ENCODE results near the gene GAMT. TPM values are rescaled to one million over a fixed set of nuclear protein-coding genes. Genes with fewer than 3 reads are reported as not detected.
"Not testable (repeated sequence)": the region's sequence is repeated elsewhere in the genome, so short reads cannot be mapped to it uniquely, and the experiment has no call there.

The GAMT gene
- total RNA-seq, 1 donor from 2014 or later = 7.1 TPM

DNA sequence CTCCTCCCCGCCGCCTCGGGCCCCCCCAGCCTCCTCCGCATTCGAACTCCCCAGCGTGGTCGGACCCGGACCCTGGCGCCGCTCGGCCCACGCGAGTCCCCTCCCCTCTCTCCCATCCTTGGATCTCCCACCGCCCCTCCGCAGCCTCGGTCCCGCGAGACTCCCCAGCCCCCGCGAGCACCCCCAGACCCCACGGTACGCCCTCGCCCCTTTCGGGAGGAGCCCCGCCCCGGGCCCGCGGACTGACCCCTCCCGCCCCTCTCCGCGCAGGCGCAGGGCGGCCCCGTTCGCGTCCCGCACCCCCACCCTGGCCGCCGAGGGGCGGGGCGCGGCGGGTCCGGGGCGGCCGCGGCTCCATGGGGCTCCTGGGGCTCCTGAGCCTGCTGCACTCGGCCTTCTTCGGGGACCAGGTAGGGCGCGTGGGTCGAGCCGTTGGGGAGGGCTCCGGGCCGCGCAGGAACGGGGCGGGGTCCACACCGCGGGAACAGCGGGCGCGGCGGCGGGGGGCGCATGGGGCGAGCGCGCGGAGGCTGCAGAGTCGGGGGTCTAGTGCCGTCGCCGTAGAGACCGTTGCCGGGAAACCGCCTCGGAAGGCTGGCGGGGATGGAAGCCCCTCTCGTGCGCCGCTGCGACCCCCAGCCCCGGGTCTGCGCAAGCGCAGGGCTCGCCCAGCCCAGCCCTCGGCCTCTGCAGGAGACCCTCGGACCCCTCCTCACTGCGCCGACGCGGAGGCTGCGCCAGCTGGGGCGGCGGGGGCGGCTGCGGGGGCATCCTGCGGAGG lies 44.8 kb upstream of the GAMT start:
- DNase-seq (no peak), ATAC-seq (peak; percentile 1)
- H3K27ac ChIP-seq = no peak overlapping the region

DNA sequence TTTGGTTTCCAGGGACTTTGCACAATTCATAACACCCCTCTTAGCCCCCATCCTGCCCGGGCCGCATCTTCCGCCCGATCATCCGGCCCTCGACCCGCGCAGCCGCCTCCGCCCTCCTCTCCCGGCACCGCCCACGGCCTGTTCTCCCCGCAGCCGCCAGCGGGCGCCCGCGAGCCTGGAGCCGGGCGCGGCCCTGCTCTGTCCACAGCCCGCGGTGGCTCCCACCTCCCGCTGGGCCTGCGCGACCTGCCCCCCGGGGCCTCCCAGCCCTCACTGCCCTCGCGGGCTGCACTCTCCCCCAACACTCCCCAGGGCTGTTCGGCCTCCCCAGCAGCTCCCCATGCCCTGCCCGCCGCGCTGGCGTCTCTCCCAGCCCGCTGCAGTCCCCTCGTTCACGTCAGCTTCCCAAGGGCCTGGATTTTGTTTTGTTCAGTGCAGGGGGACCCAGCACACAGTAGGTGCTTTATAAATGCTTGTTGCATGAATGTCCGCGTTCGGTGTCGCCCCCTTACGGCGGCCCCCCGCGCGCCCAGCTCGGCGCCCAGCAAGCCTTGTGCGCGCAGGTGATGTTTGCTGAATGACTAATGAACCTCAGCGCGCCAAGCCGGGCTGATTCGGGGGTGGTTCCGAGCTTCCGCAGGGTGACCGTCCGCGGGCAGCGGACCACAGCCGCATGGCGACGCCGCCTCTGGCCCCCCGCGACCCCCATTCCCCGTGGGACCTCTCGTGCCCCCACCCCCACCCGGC lies 44.0 kb upstream of the GAMT start:
- Histone ChIP-seq H3K27me3 (peaks cover 52% of the 10 kb centered on the region), H3K9me3 (no peaks in the 10 kb centered on the region), H3K4me1 (peaks cover 17% of the 10 kb centered on the region), H3K36me3 (peaks cover 25% of the 10 kb centered on the region), H3K27ac (no peak overlapping the region), H3K4me3 (peak overlapping the region; percentile 42)
- intact Hi-C loops (cut with DNase I) = no loop called here
- TF ChIP-seq, protein P1, sequence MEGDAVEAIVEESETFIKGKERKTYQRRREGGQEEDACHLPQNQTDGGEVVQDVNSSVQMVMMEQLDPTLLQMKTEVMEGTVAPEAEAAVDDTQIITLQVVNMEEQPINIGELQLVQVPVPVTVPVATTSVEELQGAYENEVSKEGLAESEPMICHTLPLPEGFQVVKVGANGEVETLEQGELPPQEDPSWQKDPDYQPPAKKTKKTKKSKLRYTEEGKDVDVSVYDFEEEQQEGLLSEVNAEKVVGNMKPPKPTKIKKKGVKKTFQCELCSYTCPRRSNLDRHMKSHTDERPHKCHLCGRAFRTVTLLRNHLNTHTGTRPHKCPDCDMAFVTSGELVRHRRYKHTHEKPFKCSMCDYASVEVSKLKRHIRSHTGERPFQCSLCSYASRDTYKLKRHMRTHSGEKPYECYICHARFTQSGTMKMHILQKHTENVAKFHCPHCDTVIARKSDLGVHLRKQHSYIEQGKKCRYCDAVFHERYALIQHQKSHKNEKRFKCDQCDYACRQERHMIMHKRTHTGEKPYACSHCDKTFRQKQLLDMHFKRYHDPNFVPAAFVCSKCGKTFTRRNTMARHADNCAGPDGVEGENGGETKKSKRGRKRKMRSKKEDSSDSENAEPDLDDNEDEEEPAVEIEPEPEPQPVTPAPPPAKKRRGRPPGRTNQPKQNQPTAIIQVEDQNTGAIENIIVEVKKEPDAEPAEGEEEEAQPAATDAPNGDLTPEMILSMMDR (IDR thresholded peaks at IDR 0.05) = peak; percentile 92
- peak; percentile 89 for DNase-seq
- ATAC-seq = peak; percentile 94

More for the DNA sequence above, 44.8 kb upstream of the GAMT start:
- intact Hi-C loops (cut with DNase I) = no loop called here
- peaks cover 59% of the 10 kb centered on the region for H3K27me3 ChIP-seq
- H3K4me3 ChIP-seq = peak overlapping the region; percentile 42
- TF ChIP-seq, protein P1 (IDR thresholded peaks at IDR 0.05) = no peak
- H3K4me1 ChIP-seq = peaks cover 17% of the 10 kb centered on the region
- no peaks in the 10 kb centered on the region for H3K9me3 ChIP-seq
- peaks cover 18% of the 10 kb centered on the region for H3K36me3 ChIP-seq

DNA sequence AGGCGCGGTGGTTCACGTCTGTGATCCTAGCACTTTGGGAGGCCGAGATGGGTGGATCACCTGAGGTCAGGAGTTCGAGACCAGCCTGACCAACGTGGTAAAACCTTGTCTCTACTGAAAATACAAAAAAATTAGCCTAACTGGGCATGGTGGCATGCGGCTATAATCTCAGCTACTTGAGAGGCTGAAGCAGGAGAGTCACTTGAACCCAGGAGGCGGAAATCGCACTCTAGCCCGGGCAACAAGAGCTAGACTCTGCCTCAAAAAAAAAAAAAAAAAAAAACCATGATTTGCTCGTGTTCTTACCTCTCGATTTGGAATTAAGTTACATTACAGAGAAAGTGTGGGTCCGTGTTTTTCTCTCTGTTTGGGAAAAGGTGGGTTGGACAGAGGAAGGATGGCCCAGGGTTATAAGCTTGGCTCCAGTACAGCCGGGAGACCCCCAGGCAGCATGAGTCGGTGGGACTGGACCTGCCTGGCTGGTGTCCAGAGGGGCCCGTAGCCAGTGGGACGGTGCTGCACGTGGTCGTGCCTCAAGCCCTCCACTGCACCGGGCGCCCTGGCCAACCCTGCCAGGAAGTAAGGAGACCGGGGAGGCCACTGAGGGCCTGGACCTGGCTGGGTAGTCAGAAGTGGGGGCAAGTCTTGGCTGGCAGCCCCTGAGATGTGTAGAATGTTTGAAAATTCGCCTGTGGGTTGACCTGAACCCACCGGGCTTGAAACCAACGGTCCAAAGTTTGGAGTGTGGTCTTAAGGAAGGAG lies 40.5 kb upstream of the GAMT start:
- Histone ChIP-seq H3K9me3 (no peaks in the 10 kb centered on the region), H3K4me3 (no peak overlapping the region), H3K36me3 (peaks cover 34% of the 10 kb centered on the region), H3K4me1 (peaks cover 30% of the 10 kb centered on the region), H3K27ac (no peak overlapping the region), H3K27me3 (peaks cover 17% of the 10 kb centered on the region)
- DNase-seq (peak; percentile 64), ATAC-seq (no peak)
- TF ChIP-seq, protein P1 (IDR thresholded peaks at IDR 0.05) = no peak
- intact Hi-C loops (cut with DNase I) = no loop called here

DNA sequence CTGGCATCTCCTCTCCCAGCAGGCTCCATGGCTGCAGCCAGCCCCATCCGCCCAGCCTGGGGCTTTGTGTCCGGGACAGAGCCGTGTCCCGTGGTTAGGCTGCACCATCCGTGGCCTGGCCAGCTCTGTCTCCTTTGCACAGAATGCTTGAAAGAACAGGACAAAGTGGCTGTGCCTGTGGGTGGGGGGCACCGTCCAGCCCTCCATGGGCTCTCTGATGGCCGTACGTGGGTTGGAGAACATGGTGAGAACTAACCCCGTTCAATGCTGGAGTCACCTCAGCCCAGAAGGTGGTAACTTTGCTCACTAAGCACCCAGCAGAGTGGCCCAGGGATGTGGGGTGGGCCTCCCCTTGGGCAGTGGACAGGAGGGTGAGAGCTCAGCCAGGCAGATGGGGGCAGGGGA lies 39.7 kb upstream of the GAMT start:
- DNase-seq (no peak), ATAC-seq (no peak)
- TF ChIP-seq, protein P1 (IDR thresholded peaks at IDR 0.05) = no peak
- no peaks in the 10 kb centered on the region for H3K9me3 ChIP-seq
- peaks cover 34% of the 10 kb centered on the region for H3K36me3 ChIP-seq
- intact Hi-C loops (cut with DNase I) = no loop called here
- no peak overlapping the region for H3K27ac ChIP-seq
- no peak overlapping the region for H3K4me3 ChIP-seq
- H3K4me1 ChIP-seq = peaks cover 23% of the 10 kb centered on the region
- H3K27me3 ChIP-seq = peaks cover 8% of the 10 kb centered on the region

DNA sequence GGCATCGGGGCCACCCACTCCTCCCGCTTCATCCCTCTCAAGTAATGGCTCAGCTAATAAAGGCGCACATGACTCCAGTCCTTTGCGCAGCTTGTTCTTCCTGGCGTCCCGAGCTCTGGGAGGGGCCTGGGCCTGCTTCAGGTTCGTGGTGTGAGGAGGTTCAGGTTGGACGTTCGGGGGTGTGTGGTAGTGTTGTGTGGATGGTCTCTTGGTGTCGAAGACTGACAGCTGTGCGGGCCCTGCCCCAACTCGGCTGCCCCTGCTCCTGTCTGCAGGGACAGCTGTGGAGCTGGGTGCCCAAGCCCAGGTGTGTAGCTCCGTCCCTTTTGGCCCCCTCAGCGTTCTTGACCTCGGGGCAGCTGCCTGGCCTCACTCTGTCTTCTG lies 39.1 kb upstream of the GAMT start:
- Histone ChIP-seq H3K27ac (no peak overlapping the region), H3K4me1 (peaks cover 21% of the 10 kb centered on the region), H3K9me3 (no peaks in the 10 kb centered on the region), H3K36me3 (peaks cover 36% of the 10 kb centered on the region), H3K4me3 (no peak overlapping the region), H3K27me3 (peaks cover 2% of the 10 kb centered on the region)
- TF ChIP-seq, protein P1 (IDR thresholded peaks at IDR 0.05) = no peak
- intact Hi-C loops (cut with DNase I) = no loop called here
- DNase-seq (no peak), ATAC-seq (no peak)

DNA sequence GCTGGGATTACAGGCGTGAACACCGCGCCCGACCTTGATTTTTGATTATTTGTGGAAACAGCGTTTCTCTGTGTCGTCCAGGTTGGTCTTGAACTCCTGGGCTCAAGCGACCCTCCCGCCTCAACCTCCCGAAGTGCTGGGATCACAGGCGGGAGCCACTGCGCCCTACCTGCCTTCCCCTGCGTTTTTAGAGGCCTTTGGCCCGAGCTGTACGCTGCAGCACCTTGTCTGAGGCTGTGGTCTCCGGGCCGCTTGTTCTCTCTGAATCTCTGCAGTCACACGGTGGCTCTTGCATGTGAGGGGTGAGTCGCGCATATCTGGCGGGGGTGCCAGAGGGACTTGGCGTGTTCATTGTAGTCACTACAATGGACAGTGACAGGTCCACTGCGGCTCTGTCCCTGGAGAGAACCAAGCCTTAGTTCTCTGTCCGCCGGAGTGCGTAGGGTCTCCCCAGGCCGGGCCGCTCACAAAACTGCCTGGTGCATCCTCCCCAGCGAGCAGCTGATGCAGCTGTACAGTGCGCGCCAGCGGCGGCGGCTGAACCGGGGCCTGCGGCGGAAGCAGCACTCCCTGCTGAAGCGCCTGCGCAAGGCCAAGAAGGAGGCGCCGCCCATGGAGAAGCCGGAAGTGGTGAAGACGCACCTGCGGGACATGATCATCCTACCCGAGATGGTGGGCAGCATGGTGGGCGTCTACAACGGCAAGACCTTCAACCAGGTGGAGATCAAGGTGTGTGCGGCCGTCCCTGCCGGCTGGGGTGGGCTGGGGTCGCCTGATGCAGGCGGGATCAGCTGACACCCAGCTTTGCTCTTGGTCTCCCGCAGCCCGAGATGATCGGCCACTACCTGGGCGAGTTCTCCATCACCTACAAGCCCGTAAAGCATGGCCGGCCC lies 38.4 kb upstream of the GAMT start:
- H3K27me3 ChIP-seq; H3K9me3 ChIP-seq; intact Hi-C loops (cut with DNase I); ATAC-seq: not testable (repeated sequence)
- Histone ChIP-seq H3K36me3 (peaks cover 42% of the 10 kb centered on the region), H3K27ac (peak overlapping the region; percentile 95), H3K4me3 (peak overlapping the region; percentile 98), H3K4me1 (peaks cover 16% of the 10 kb centered on the region)
- peak; percentile 64 for DNase-seq

All from upper lobe of right lung (tissue), 1 donor.